Astrocyte of the cerebellum (primary cell): ENCODE measurements around the gene CA5A.
"Not testable (repeated sequence)": the region's sequence is repeated elsewhere in the genome, so short reads cannot be mapped to it uniquely, and the experiment has no call there.

Experiments
- DNase-seq: peaks from one replicate; pipeline ENCODE4 v3.0.0-alpha.2; 2011; ENCODE audit warnings: low read depth
- H3K4me3 ChIP-seq: 2 replicates; pipeline ENCODE4 v1.5.1; 2011; ENCODE audit warnings: mild to moderate bottlenecking, low read depth, low read length, moderate library complexity
- CTCF ChIP-seq: IDR thresholded peaks from 2 replicates; pipeline ENCODE4 v1.5.1; 2012; ENCODE audit warnings: low read length, low read depth, moderate library complexity, mild to moderate bottlenecking; ENCODE audit errors: missing control alignments
- in situ Hi-C: cut with HindIII; loops from 2 replicates; pipeline ENCODE4 v1.10.0; 2017; ENCODE audit warnings: low sequenced_read_pairs

The CA5A gene

GRCh38 chr16:87946596-87947347 is 10.4 kb upstream of the CA5A start:
- DNase-seq, result no peak
- in situ Hi-C loops, result no loop called here
- no peak for TF ChIP-seq CTCF
- H3K4me3 ChIP-seq, result no peak overlapping the region

- TF ChIP-seq CTCF, result no peak
- in situ Hi-C loops, result no loop called here
- DNase-seq, result peak; percentile 53
- peak overlapping the region; percentile 25 for H3K4me3 ChIP-seq
These were observed 9.2 kb upstream of the CA5A start for GRCh38 chr16:87945351-87946042.

GRCh38 chr16:87942680-87943079 is 6.4 kb upstream of the CA5A start:
- in situ Hi-C loops, result no loop called here
- H3K4me3 ChIP-seq, result no peak overlapping the region
- no peak for DNase-seq
- no peak for TF ChIP-seq CTCF

GRCh38 chr16:87939562-87940423 is 3.5 kb upstream of the CA5A start:
- no peak for DNase-seq
- TF ChIP-seq CTCF, result no peak
- in situ Hi-C loops, result no loop called here
- no peak overlapping the region for H3K4me3 ChIP-seq

GRCh38 chr16:87938412-87938949 is 2.2 kb upstream of the CA5A start:
- no peak overlapping the region for H3K4me3 ChIP-seq
- TF ChIP-seq CTCF, result no peak
- DNase-seq, result no peak
- in situ Hi-C loops, result no loop called here

GRCh38 chr16:87937231-87937542 is 858 bp upstream of the CA5A start:
- DNase-seq, in situ Hi-C loops, H3K4me3 ChIP-seq: not testable (repeated sequence)

- DNase-seq, in situ Hi-C loops, H3K4me3 ChIP-seq: not testable (repeated sequence)
These were observed 334 bp downstream of the CA5A start for GRCh38 chr16:87936016-87936374.

- DNase-seq, in situ Hi-C loops, H3K4me3 ChIP-seq: not testable (repeated sequence)
These were observed 1.4 kb downstream of the CA5A start for GRCh38 chr16:87934752-87935425.
